Ammon's horn (tissue), 1 donor: ENCODE data around the gene LYSMD3.

Experiments used
- DNase-seq: peaks from one replicate; pipeline ENCODE4 v3.0.0-alpha.2; 2016; ENCODE audit warnings: low spot score

Gene LYSMD3

GRCh38 chr5:90479611-90480385, 49.6 kb downstream of the LYSMD3 start:
- no peak for DNase-seq

- DNase-seq = peak; percentile 13
Observed at GRCh38 chr5:90477621-90478215, 51.7 kb downstream of the LYSMD3 start.

- peak; percentile 16 for DNase-seq
Observed at GRCh38 chr5:90477073-90477472, 52.3 kb downstream of the LYSMD3 start.

- DNase-seq = no peak
Observed at GRCh38 chr5:90476391-90476790, 53.0 kb downstream of the LYSMD3 start.

- DNase-seq = no peak
Observed at GRCh38 chr5:90475436-90475980, 53.9 kb downstream of the LYSMD3 start.

GRCh38 chr5:90474235-90475107, 54.9 kb downstream of the LYSMD3 start, which contains the start of the genes MBLAC2 and POLR3G:
Gene MBLAC2, minus strand, starts transcription at chr5:90474771. Its CDS starts 479 bp downstream, at chr5:90474292.
Gene POLR3G, plus strand, starts transcription at chr5:90474864. Its CDS starts 10,704 bp downstream, at chr5:90485568.
- peak; percentile 93 for DNase-seq

GRCh38 chr5:90473396-90474234, 55.8 kb downstream of the LYSMD3 start:
- DNase-seq = peak; percentile 21

GRCh38 chr5:90472783-90473395, 56.5 kb downstream of the LYSMD3 start:
- no peak for DNase-seq
